GM23248 (cell line): ENCODE measurements around the gene TARBP1.

Experiments
- EZH2 ChIP-seq: fragments of 200-600 bp; sonication (generic); IDR thresholded peaks from 2 replicates; pipeline ENCODE4 v1.6.1; 2018; ENCODE audit warnings: antibody characterized with exemption, mild to moderate bottlenecking; ENCODE audit not compliant: insufficient read depth, poor library complexity, severe bottlenecking
- EZH2phosphoT487 ChIP-seq: fragments of 200-600 bp; sonication (generic); IDR thresholded peaks from 2 replicates; pipeline ENCODE4 v1.6.1; 2018; ENCODE audit warnings: antibody characterized with exemption, moderate library complexity, mild to moderate bottlenecking, low read depth; ENCODE audit not compliant: insufficient read depth

- TF ChIP-seq EZH2 (no peak), EZH2phosphoT487 (no peak)
These were observed 117.8 kb downstream of the TARBP1 start for GRCh38 chr1:234361102-234361603.
